H1 (cell line): Measurements from ENCODE around the gene FOXD2. TPM values are rescaled to one million over a fixed set of nuclear protein-coding genes. Genes with fewer than 3 reads are reported as not detected.

Experiments
- RAD21 ChIP-seq, 2 experiments: IDR thresholded peaks in 1 of 2; conservative IDR thresholded peaks in 1 of 2; 2 replicates each; pipeline ENCODE4 v1.6.1; 2011; ENCODE audit warnings: low read depth in 2 of 2, low read length in 2 of 2, improper control_type of control experiment in 1 of 2, inconsistent platforms in 1 of 2, mild to moderate bottlenecking in 1 of 2, moderate library complexity in 1 of 2
- polyA plus RNA-seq, 7 experiments: library from polyadenylated mRNA; depleted of rRNA in 3 of 7; stranded (reverse) in 5 of 7; unstranded in 2 of 7; fragments of >200 nt in 5 of 7; fragments of 200-250 nt in 2 of 7; gene quantifications; 1 replicate in 5 of 7; 2 replicates in 1 of 7; 4 replicates in 1 of 7; pipeline versions ENCODE4 v1.2.1 to v1.2.3, GENCODE V29; 2011 to 2013; ENCODE audit warnings: missing spikeins in 2 of 7, mixed read lengths in 2 of 7
- total RNA-seq: library from RNA; stranded (reverse); fragmentation: NEBNext Ultra II Directional; extraction: Animal tissue kit (Norgen Biotek cat#: 25700); gene quantifications from 2 replicates; pipeline ENCODE4 v1.2.1, GENCODE V29; 2021

Gene FOXD2
- total and polyA plus RNA-seq, 2 of the 8 experiments (the other 6 are each of a cell fraction or from before 2014, with no cell fraction given), result not detected

DNA sequence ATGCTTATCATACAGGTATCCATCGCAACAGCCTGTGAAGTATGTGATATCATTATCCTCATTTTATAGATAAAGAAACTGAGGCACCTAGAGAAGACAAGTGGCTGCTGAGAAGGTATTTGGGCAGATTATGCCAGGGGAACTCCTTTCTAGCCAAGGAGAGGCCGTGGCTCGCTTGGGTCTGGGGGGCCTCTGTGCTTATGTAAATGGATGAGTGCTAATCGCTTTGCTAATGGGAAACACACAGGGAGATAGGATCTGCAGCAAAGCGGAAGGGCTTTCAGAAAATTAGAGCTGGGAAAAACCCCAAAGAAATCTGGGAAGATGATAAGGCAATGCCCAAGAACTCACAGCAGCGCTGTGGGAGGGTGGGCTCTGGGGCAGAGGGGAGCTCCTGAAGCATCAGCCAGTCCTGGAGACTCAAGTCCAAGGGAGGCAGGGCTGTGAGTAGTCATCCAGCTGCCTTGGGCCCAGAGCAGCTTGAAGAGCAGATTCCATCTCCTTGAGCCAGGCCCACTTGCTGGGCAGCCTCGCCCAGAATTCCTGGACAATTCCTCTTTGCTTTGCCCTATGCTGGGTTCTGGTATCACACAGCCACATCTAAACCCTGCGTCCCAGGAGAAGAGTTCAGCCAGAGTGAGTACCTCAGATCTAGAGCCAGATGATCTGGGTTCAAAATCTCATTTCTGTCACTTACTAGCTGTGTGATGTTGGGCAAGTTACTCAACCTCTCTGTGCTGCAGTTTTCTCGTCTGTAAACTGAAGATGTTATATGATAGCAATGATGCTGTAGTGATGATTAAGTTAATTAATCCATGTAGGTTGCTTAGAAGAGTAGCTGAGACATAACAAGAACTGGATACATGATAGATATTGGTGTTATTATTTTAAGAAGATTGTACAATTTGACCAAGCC is 36.7 kb downstream of the FOXD2 start (continued):
- no peak for TF ChIP-seq RAD21 (IDR thresholded peaks at IDR 0.05 in 1 of 2, conservative IDR thresholded peaks at IDR 0.05 in 1 of 2; ENCODE audit: low read depth in 2 of 2, low read length in 2 of 2)
